Neuronal stem cell (in vitro differentiated cells): Measurements from ENCODE around the gene KRTAP4-6.
"Not testable (repeated sequence)": the region's sequence is repeated elsewhere in the genome, so short reads cannot be mapped to it uniquely, and the experiment has no call there.

Source experiments
- DNase-seq: peaks from one replicate; pipeline ENCODE4 v3.0.0-alpha.2; 2013; ENCODE audit warnings: low spot score
- H2AFZ ChIP-seq: one replicate; pipeline ENCODE4 v1.6.1; 2013; ENCODE audit warnings: mild to moderate bottlenecking, low read length, inconsistent platforms
- H2AK5ac ChIP-seq: 2 replicates; pipeline ENCODE4 v1.6.1; 2013; ENCODE audit warnings: low read depth, mild to moderate bottlenecking, inconsistent platforms, low read length, moderate library complexity, mixed read lengths
- H2BK120ac ChIP-seq: 2 replicates; pipeline ENCODE4 v1.6.1; 2013; ENCODE audit warnings: low read depth, mild to moderate bottlenecking, inconsistent platforms, low read length, moderate library complexity, mixed read lengths
- H2BK12ac ChIP-seq: one replicate; pipeline ENCODE4 v1.6.1; 2013; ENCODE audit warnings: low read length, inconsistent platforms
- H2BK15ac ChIP-seq: 2 replicates; pipeline ENCODE4 v1.6.1; 2013; ENCODE audit warnings: mild to moderate bottlenecking, low read length, inconsistent platforms, mixed read lengths
- H2BK5ac ChIP-seq: one replicate; pipeline ENCODE4 v1.6.1; 2013; ENCODE audit warnings: inconsistent platforms, mild to moderate bottlenecking, low read length, moderate library complexity
- H3K14ac ChIP-seq: one replicate; pipeline ENCODE4 v1.6.1; 2013; ENCODE audit warnings: low read length, inconsistent platforms
- H3K18ac ChIP-seq: 2 replicates; pipeline ENCODE4 v1.6.1; 2013; ENCODE audit warnings: low read length, inconsistent platforms
- H3K23ac ChIP-seq: 2 replicates; pipeline ENCODE4 v1.6.1; 2013; ENCODE audit warnings: low read depth, mild to moderate bottlenecking, mixed read lengths, low read length, inconsistent platforms; ENCODE audit not compliant: poor library complexity
- H3K27ac ChIP-seq: replicated peaks from 3 replicates; pipeline ENCODE4 v1.5.1; 2013; ENCODE audit warnings: low read length, inconsistent platforms
- H3K27me3 ChIP-seq, 3 experiments: 2 replicates each; pipeline ENCODE4 v1.6.1; 2013; ENCODE audit warnings: low read length in 3 of 3, mild to moderate bottlenecking in 2 of 3, inconsistent platforms in 1 of 3, low read depth in 1 of 3, mixed read lengths in 1 of 3, moderate library complexity in 1 of 3; ENCODE audit not compliant: control insufficient read depth in 3 of 3, insufficient read depth in 3 of 3
- H3K36me3 ChIP-seq, 2 donors: replicated peaks in 1 of 2; 2 replicates each; pipeline ENCODE4 v1.6.1; 2013; ENCODE audit warnings: low read length in 2 of 2; ENCODE audit not compliant: control insufficient read depth in 2 of 2, insufficient read depth in 2 of 2
- H3K4ac ChIP-seq: 2 replicates; pipeline ENCODE4 v1.6.1; 2013; ENCODE audit warnings: inconsistent platforms, mild to moderate bottlenecking, low read length, moderate library complexity
- H3K4me1 ChIP-seq, 2 donors: 1 replicate in 1 of 2; 2 replicates in 1 of 2; pipeline ENCODE4 v1.6.1; 2013; ENCODE audit warnings: low read length in 2 of 2, low read depth in 1 of 2; ENCODE audit not compliant: control insufficient read depth in 2 of 2, insufficient read depth in 1 of 2
- H3K4me2 ChIP-seq: one replicate; pipeline ENCODE4 v1.6.1; 2013; ENCODE audit warnings: mild to moderate bottlenecking, low read length, inconsistent platforms; ENCODE audit not compliant: insufficient read depth, poor library complexity, severe bottlenecking
- H3K4me3 ChIP-seq, 2 donors: 2 replicates each; pipeline ENCODE4 v1.5.1; 2013; ENCODE audit warnings: low read length in 2 of 2, mild to moderate bottlenecking in 2 of 2, inconsistent platforms in 1 of 2, moderate library complexity in 1 of 2
- H3K79me1 ChIP-seq: one replicate; pipeline ENCODE4 v1.6.1; 2013; ENCODE audit warnings: low read depth, mild to moderate bottlenecking, inconsistent platforms, low read length, moderate library complexity
- H3K9ac ChIP-seq: one replicate; pipeline ENCODE4 v1.6.1; 2013; ENCODE audit warnings: mild to moderate bottlenecking, low read depth, low read length, inconsistent platforms; ENCODE audit not compliant: poor library complexity
- H3K9me3 ChIP-seq, 2 donors: replicated peaks in 1 of 2; 2 replicates each; pipeline versions ENCODE3 to v1.6.1; 2013; ENCODE audit warnings: low read length in 2 of 2, mild to moderate bottlenecking in 2 of 2, inconsistent platforms in 1 of 2, low read depth in 1 of 2, mixed read lengths in 1 of 2, moderate library complexity in 1 of 2; ENCODE audit not compliant: control insufficient read depth in 2 of 2, insufficient read depth in 1 of 2
- H4K8ac ChIP-seq: one replicate; pipeline ENCODE4 v1.6.1; 2013; ENCODE audit warnings: low read depth, mild to moderate bottlenecking, inconsistent platforms, low read length, moderate library complexity
- H4K91ac ChIP-seq: one replicate; pipeline ENCODE4 v1.6.1; 2013; ENCODE audit warnings: low read length, low read depth, mild to moderate bottlenecking, inconsistent platforms; ENCODE audit not compliant: poor library complexity
- WGBS, 2 donors: extraction: QIAGEN DNeasy Blood & Tissue Kit; methylation state at CpG; one replicate each; pipeline ENCODE4 v1.1.7; 2013; ENCODE audit warnings: missing lambda C conversion rate in 2 of 2, mixed read lengths in 1 of 2; ENCODE audit not compliant: insufficient read length in 2 of 2, insufficient replicate concordance in 1 of 2; ENCODE audit errors: extremely low coverage in 2 of 2; 5-methylcytosine and 5-hydroxymethylcytosine counted together

Gene KRTAP4-6

DNA sequence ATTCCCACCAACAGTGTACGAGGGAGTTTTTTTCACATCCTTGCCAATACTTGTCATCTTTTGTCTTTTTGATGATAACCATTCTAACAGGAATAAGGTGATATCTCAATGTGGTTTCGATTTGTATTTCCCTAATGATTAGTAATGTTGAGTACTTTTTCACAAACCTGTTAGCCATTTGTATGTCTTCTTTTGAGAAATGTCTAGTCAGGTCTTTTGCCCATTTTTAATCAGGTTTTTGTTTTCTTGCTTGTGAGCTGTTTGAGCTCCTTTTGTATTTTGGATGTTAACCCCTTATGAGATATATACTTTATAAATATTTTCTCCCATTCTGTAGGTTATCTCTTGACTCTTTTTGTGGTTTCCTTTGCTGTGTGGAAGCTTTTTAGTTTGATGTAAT lies 11.2 kb upstream of the KRTAP4-6 start:
- H2BK12ac ChIP-seq = no peak overlapping the region
- WGBS, 2 donors = no CpG with 5 or more reads among the region's 2 CpGs
- no peak overlapping the region for H3K9ac ChIP-seq
- H3K4me3 ChIP-seq = no peak overlapping the region
- H4K8ac ChIP-seq = no peak overlapping the region
- H2BK120ac ChIP-seq = no peak overlapping the region
- H3K9me3 ChIP-seq = no peaks in the 10 kb centered on the region
- H3K23ac ChIP-seq = no peak overlapping the region
- no peak overlapping the region for H3K18ac ChIP-seq
- H3K4me1 ChIP-seq = no peaks in the 10 kb centered on the region
- H2BK5ac ChIP-seq = no peak overlapping the region
- H3K4ac ChIP-seq = no peak overlapping the region
- H3K14ac ChIP-seq = no peak overlapping the region
- no peak overlapping the region for H3K4me2 ChIP-seq
- H2BK15ac ChIP-seq = no peak overlapping the region
- H3K36me3 ChIP-seq = no peaks in the 10 kb centered on the region
- H3K79me1 ChIP-seq = no peaks in the 10 kb centered on the region
- no peak overlapping the region for H4K91ac ChIP-seq
- no peaks in the 10 kb centered on the region for H3K27me3 ChIP-seq
- no peak overlapping the region for H2AK5ac ChIP-seq
- H3K27ac ChIP-seq = no peak overlapping the region
- no peak for DNase-seq
- no peak overlapping the region for H2AFZ ChIP-seq

DNA sequence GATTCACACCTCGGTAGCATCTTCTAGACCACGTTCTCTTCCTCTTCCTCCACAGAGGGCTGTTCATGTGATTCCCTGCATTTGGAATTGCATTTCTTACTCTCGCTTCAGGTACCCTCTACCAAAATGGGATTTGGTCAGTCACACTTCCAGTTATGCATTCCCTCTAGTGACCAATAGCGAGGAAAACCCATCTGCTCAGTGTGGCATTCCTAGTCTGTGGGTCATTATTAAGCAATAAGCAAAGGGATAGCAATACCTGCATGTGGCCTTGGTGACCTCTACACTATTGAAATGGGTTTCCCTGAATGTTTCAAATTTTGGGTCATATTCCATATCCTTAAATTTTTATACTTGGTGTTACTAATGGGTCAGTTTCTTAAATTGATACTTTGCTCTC lies 9.7 kb upstream of the KRTAP4-6 start:
- no peak overlapping the region for H3K4me3 ChIP-seq
- H2BK15ac ChIP-seq = no peak overlapping the region
- no peak overlapping the region for H3K18ac ChIP-seq
- H2AFZ ChIP-seq = no peak overlapping the region
- H3K4ac ChIP-seq = no peak overlapping the region
- no peak overlapping the region for H2BK5ac ChIP-seq
- no peak overlapping the region for H2BK120ac ChIP-seq
- WGBS, 2 donors = no CpG with 5 or more reads among the region's 4 CpGs
- no peak overlapping the region for H3K4me2 ChIP-seq
- no peak overlapping the region for H3K9ac ChIP-seq
- no peak overlapping the region for H4K91ac ChIP-seq
- H3K27me3 ChIP-seq = no peaks in the 10 kb centered on the region
- no peaks in the 10 kb centered on the region for H3K36me3 ChIP-seq
- no peak overlapping the region for H3K23ac ChIP-seq
- no peak overlapping the region for H2BK12ac ChIP-seq
- H3K27ac ChIP-seq = no peak overlapping the region
- H3K4me1 ChIP-seq = no peaks in the 10 kb centered on the region
- no peak for DNase-seq
- H4K8ac ChIP-seq = no peak overlapping the region
- H3K9me3 ChIP-seq = no peaks in the 10 kb centered on the region
- no peak overlapping the region for H2AK5ac ChIP-seq
- H3K14ac ChIP-seq = no peak overlapping the region
- no peaks in the 10 kb centered on the region for H3K79me1 ChIP-seq

DNA sequence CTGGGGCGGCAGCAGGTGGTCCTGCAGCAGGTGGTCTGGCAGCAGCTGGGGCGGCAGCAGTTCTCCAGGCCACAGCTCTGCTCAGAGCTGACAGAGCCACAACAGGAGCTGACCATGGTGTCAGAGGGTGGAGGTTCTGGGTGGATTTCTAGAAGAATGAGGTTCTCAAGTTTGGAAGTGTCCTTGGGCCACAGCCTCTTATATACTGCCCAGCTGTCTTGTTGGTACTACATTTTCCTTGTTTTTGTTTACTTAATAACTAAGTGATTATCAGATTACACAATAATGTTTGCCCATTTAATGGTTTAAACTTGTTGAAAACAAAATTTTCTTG lies 9.3 kb upstream of the KRTAP4-6 start, which contains the start of gene KRTAP4-5:
Gene KRTAP4-5 (minus strand): TSS at position 174 of the 334 bp plus-strand sequence. CDS start 58 bp downstream, at position 116.
- H2AK5ac ChIP-seq = no peak within 1 kb of the TSS
- H2BK120ac ChIP-seq = no peak within 1 kb of the TSS
- no peak within 1 kb of the TSS for H3K9ac ChIP-seq
- H3K27ac ChIP-seq = no peak within 1 kb of the TSS
- no peaks in the 10 kb centered on the region for H3K36me3 ChIP-seq
- H3K27me3 ChIP-seq = no peaks in the 10 kb centered on the region
- H3K18ac ChIP-seq = peak within 1 kb of the TSS; percentile 38
- WGBS, 2 donors = no CpG with 5 or more reads among the region's 2 CpGs
- no peak within 1 kb of the TSS for H2AFZ ChIP-seq
- no peak for DNase-seq
- peak within 1 kb of the TSS; percentile 21 for H3K14ac ChIP-seq
- no peak within 1 kb of the TSS for H2BK15ac ChIP-seq
- H2BK5ac ChIP-seq = no peak within 1 kb of the TSS
- no peaks in the 10 kb centered on the region for H3K9me3 ChIP-seq
- no peak within 1 kb of the TSS for H3K4ac ChIP-seq
- H3K79me1 ChIP-seq = no peaks in the 10 kb centered on the region
- H4K91ac ChIP-seq = peak within 1 kb of the TSS; percentile 30
- no peak within 1 kb of the TSS for H3K4me3 ChIP-seq
- H3K4me1 ChIP-seq = no peaks in the 10 kb centered on the region
- H2BK12ac ChIP-seq = no peak within 1 kb of the TSS
- no peak within 1 kb of the TSS for H3K23ac ChIP-seq
- peak within 1 kb of the TSS; percentile 17 for H4K8ac ChIP-seq
- no peak within 1 kb of the TSS for H3K4me2 ChIP-seq

DNA sequence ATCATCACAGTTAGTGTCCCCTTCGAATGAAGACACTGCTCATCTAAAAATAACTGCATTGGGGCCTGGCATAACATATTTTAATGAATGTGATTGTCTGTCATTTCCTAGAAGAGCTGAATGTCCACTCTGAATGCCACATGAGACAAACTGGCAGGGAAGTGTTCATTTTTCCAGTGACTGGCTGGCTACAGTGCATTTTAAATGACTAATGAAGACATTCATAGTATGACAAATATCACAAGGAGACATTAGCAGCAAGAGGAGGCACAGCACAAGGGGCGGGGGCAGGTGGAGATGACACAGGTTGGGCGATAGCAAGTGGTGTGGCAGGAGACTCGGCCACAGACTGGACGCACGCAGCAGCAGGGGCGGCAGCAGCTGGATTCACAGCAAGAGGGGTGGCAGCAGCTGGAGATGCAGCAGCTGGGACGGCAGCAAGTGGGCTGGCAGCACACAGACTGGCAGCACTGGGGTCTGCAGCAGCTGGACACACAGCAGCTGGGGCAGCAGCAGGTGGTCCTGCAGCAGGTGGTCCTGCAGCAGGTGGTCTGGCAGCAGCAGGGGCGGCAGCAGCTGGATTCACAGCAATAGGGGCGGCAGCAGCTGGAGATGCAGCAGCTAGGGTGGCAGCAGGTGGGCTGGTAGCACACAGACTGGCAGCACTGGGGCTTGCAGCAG lies 8.8 kb upstream of the KRTAP4-6 start:
- not testable (repeated sequence) for H3K9ac ChIP-seq, H3K23ac ChIP-seq, H3K4ac ChIP-seq, H2AK5ac ChIP-seq, H2BK120ac ChIP-seq, H2BK5ac ChIP-seq, H3K27me3 ChIP-seq, H3K36me3 ChIP-seq, DNase-seq, H3K4me2 ChIP-seq, H3K27ac ChIP-seq, H3K79me1 ChIP-seq, H2AFZ ChIP-seq, H3K4me3 ChIP-seq, H2BK12ac ChIP-seq, H3K9me3 ChIP-seq, H2BK15ac ChIP-seq, H3K4me1 ChIP-seq
- Histone ChIP-seq H4K91ac (peak overlapping the region; percentile 30), H3K14ac (peak overlapping the region; percentile 21), H4K8ac (peak overlapping the region; percentile 17), H3K18ac (peak overlapping the region; percentile 38)
- WGBS, 2 donors = no CpG with 5 or more reads among the region's 10 CpGs
